ENCODE data around the gene DOC2B.

DNA sequence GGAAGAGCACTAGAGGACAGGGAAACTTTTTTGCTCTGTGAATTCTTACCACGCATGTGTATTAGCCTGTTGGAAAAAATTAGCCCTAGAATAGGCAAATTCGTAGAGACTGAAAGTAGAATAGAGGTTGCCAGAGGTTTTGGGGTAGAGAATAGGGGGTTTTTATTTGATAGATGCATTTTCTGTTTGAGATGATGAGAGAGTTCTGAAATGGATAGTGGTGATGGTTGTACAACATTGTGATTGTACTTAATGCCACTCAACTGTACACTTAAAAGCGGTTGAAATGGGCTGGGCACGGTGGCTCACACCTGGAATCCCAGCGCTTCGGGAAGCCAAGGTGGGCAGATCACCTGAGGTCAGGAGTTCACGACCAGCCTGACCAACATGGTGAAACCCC lies 8.0 kb upstream of the DOC2B start:
- TF ChIP-seq, protein P1, sequence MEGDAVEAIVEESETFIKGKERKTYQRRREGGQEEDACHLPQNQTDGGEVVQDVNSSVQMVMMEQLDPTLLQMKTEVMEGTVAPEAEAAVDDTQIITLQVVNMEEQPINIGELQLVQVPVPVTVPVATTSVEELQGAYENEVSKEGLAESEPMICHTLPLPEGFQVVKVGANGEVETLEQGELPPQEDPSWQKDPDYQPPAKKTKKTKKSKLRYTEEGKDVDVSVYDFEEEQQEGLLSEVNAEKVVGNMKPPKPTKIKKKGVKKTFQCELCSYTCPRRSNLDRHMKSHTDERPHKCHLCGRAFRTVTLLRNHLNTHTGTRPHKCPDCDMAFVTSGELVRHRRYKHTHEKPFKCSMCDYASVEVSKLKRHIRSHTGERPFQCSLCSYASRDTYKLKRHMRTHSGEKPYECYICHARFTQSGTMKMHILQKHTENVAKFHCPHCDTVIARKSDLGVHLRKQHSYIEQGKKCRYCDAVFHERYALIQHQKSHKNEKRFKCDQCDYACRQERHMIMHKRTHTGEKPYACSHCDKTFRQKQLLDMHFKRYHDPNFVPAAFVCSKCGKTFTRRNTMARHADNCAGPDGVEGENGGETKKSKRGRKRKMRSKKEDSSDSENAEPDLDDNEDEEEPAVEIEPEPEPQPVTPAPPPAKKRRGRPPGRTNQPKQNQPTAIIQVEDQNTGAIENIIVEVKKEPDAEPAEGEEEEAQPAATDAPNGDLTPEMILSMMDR (IDR thresholded peaks at IDR 0.05), result no peak
- no peak for TF ChIP-seq POLR2A (IDR thresholded peaks at IDR 0.05)
